PC-9 (cell line): Measurements from ENCODE around the gene UNC45B. TPM values are rescaled to one million over a fixed set of nuclear protein-coding genes. Genes with fewer than 3 reads are reported as not detected.

Experiments used
- BruUV-seq: library from RNA; stranded (reverse); fragments of 400-500 nt; replicated peaks from 2 replicates; lab custom pipeline; 2021; lab: Mats Ljungman, UMichigan
- CTCF ChIA-PET: fragments of 300-600 bp; sonication (Branson Sonifier 250); formaldehyde crosslinking; loops from one replicate; lab custom pipeline; 2022; ENCODE audit warnings: antibody characterized with exemption; lab: Charles Lee
- POLR2A ChIA-PET: fragments of 300-600 bp; sonication (Branson Sonifier 250); formaldehyde crosslinking; loops from one replicate; lab custom pipeline; 2022; ENCODE audit warnings: antibody characterized with exemption; ENCODE audit not compliant: unreplicated experiment; lab: Charles Lee
- DNase-seq, 2 experiments: peaks; one replicate each; pipeline versions ENCODE4 v3.0.0 to v3.0.0-alpha.2; 2015 to 2022; ENCODE audit warnings: mixed read lengths in 1 of 2
- H2AFZ ChIP-seq: fragments of 200-600 bp; sonication (generic); 2 replicates; pipeline ENCODE4 v1.8.1; 2017; ENCODE audit warnings: antibody characterized with exemption
- H3F3A ChIP-seq: fragments of 200-600 bp; sonication (generic); 2 replicates; pipeline ENCODE4 v1.8.1; 2017; ENCODE audit warnings: antibody characterized with exemption, mild to moderate bottlenecking, low read depth; ENCODE audit not compliant: insufficient read depth
- H3K27ac ChIP-seq: fragments of 200-600 bp; sonication (generic); 2 replicates; pipeline ENCODE4 v1.6.1; 2016; ENCODE audit warnings: mixed run types
- H3K27me3 ChIP-seq: fragments of 200-600 bp; sonication (generic); 2 replicates; pipeline ENCODE4 v1.6.1; 2016; ENCODE audit warnings: low read depth, mixed run types; ENCODE audit not compliant: insufficient read depth
- H3K36me3 ChIP-seq: fragments of 200-600 bp; sonication (generic); 2 replicates; pipeline ENCODE4 v1.6.1; 2016; ENCODE audit warnings: low read depth, mixed run types
- H3K4me1 ChIP-seq: fragments of 200-600 bp; sonication (generic); replicated peaks from 2 replicates; pipeline ENCODE4 v1.6.1; 2016; ENCODE audit warnings: mixed run types; ENCODE audit not compliant: insufficient read depth
- H3K4me2 ChIP-seq: fragments of 200-600 bp; sonication (generic); 2 replicates; pipeline ENCODE4 v1.6.1; 2017; ENCODE audit warnings: mixed run types
- H3K4me3 ChIP-seq: fragments of 200-600 bp; sonication (generic); 2 replicates; pipeline ENCODE4 v1.6.1; 2016; ENCODE audit warnings: mixed run types
- H3K79me2 ChIP-seq: fragments of 200-600 bp; sonication (generic); 2 replicates; pipeline ENCODE4 v1.6.1; 2017; ENCODE audit warnings: low read depth, mixed run types
- H3K9me2 ChIP-seq: fragments of 200-600 bp; sonication (generic); 2 replicates; pipeline ENCODE4 v1.8.1; 2017; ENCODE audit warnings: mild to moderate bottlenecking; ENCODE audit not compliant: insufficient read depth
- H3K9me3 ChIP-seq: fragments of 200-600 bp; sonication (generic); 2 replicates; pipeline ENCODE4 v1.8.1; 2016; ENCODE audit warnings: low read depth; ENCODE audit not compliant: insufficient read depth
- H4K20me1 ChIP-seq: fragments of 200-600 bp; sonication (generic); 2 replicates; pipeline ENCODE4 v1.8.1; 2017; ENCODE audit not compliant: insufficient read depth
- EZH2 ChIP-seq: fragments of 200-600 bp; sonication (generic); IDR thresholded peaks from 2 replicates; pipeline ENCODE4 v1.8.0; 2017; ENCODE audit warnings: antibody characterized with exemption, low read depth
- intact Hi-C: fragments of 100-400 bp; cut with micrococcal nuclease; formaldehyde crosslinking; loops from one replicate; pipeline ENCODE4 v1.10.0; 2022; ENCODE audit not compliant: unreplicated experiment
- total RNA-seq: library from RNA; stranded (reverse); gene quantifications from 2 replicates; pipeline ENCODE4 v1.2.3, GENCODE V29; 2021
- TF ChIP-seq, protein P1 (sequence below): fragments of 200-600 bp; sonication (generic); conservative IDR thresholded peaks from 2 replicates; pipeline ENCODE4 v1.6.1; 2017; ENCODE audit warnings: mixed run types, antibody characterized with exemption, mild to moderate bottlenecking, moderate library complexity

Gene UNC45B
- total RNA-seq, 1 experiment from 2014 or later, result not detected

GRCh38 chr17:35152421-35153140, 5.0 kb downstream of the UNC45B start:
- Histone ChIP-seq H3K36me3 (no peaks in the 10 kb centered on the region), H3F3A (no peaks in the 10 kb centered on the region), H3K27me3 (peaks cover 13% of the 10 kb centered on the region; the same call in 1 of the 2 replicates), H3K27ac (no peak overlapping the region), H3K9me2 (no peaks in the 10 kb centered on the region), H3K4me2 (no peak overlapping the region), H3K79me2 (no peaks in the 10 kb centered on the region), H4K20me1 (no peaks in the 10 kb centered on the region), H3K4me1 (no peaks in the 10 kb centered on the region), H3K9me3 (no peaks in the 10 kb centered on the region), H2AFZ (no peak overlapping the region), H3K4me3 (no peak overlapping the region)
- no TSS peak for BruUV-seq
- DNase-seq, result no peak
- intact Hi-C loops, result no loop called here
- ChIA-PET POLR2A (no interaction called here), CTCF (no interaction called here)
- TF ChIP-seq EZH2, result no peak
- TF ChIP-seq, protein P1, sequence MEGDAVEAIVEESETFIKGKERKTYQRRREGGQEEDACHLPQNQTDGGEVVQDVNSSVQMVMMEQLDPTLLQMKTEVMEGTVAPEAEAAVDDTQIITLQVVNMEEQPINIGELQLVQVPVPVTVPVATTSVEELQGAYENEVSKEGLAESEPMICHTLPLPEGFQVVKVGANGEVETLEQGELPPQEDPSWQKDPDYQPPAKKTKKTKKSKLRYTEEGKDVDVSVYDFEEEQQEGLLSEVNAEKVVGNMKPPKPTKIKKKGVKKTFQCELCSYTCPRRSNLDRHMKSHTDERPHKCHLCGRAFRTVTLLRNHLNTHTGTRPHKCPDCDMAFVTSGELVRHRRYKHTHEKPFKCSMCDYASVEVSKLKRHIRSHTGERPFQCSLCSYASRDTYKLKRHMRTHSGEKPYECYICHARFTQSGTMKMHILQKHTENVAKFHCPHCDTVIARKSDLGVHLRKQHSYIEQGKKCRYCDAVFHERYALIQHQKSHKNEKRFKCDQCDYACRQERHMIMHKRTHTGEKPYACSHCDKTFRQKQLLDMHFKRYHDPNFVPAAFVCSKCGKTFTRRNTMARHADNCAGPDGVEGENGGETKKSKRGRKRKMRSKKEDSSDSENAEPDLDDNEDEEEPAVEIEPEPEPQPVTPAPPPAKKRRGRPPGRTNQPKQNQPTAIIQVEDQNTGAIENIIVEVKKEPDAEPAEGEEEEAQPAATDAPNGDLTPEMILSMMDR, result no peak

DNA sequence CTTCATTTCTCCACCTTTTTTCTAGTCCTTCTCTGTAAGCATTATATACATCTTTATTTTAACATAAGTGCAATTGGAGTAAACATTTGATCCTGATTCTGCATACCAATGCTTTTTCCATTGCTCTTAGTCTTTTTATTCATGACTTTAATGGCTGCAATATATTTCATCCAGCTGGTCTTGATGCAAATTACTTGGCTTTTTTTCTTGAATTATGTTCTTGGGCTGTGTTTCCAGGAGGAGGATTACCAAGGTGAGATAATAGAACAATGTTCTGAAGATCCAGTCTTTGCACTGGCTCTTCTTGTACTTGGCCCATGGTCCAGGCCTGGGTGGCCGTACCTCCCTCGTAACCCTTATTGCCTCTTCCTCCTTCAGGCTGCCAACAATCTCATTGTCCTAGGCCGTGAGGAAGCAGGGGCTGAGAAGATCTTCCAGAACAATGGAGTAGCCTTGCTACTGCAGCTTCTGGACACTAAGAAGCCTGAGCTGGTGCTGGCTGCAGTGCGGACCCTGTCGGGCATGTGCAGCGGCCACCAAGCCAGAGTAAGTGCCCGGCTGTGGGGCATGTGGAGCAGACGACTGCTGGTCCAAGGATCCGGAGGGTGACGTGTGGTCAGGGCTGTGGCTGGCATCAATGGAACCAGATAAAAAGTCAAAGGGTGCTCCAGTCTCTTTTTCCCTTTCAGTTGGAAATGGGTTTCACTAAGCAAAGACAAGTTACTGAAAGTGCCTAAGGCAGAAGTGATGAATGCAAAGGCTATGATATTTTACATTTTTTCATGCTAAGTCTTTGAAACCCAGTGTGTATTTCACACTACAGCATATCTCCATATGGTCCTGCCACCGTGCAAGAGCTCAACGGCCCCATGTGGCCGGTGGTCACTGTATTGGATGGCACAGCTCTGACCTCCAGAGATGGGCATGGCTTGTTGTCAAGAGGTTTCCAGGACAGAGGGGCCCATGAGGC, 6.9 kb downstream of the UNC45B start:
- no TSS peak for BruUV-seq
- no peaks in the 10 kb centered on the region for H3K9me3 ChIP-seq
- no peak for DNase-seq
- POLR2A ChIA-PET, result no interaction called here
- H4K20me1 ChIP-seq, result no peaks in the 10 kb centered on the region
- H3K4me2 ChIP-seq, result no peak overlapping the region
- no peaks in the 10 kb centered on the region for H3K36me3 ChIP-seq
- H3F3A ChIP-seq, result no peaks in the 10 kb centered on the region
- TF ChIP-seq, protein P1, result no peak
- TF ChIP-seq EZH2, result no peak
- no peak overlapping the region for H3K4me3 ChIP-seq
- H3K79me2 ChIP-seq, result no peaks in the 10 kb centered on the region
- H3K4me1 ChIP-seq, result no peaks in the 10 kb centered on the region
- H3K9me2 ChIP-seq, result no peaks in the 10 kb centered on the region
- intact Hi-C loops, result no loop called here
- no peak overlapping the region for H3K27ac ChIP-seq
- H2AFZ ChIP-seq, result no peak overlapping the region
- H3K27me3 ChIP-seq, result peaks cover 16% of the 10 kb centered on the region
- CTCF ChIA-PET, result no interaction called here

DNA sequence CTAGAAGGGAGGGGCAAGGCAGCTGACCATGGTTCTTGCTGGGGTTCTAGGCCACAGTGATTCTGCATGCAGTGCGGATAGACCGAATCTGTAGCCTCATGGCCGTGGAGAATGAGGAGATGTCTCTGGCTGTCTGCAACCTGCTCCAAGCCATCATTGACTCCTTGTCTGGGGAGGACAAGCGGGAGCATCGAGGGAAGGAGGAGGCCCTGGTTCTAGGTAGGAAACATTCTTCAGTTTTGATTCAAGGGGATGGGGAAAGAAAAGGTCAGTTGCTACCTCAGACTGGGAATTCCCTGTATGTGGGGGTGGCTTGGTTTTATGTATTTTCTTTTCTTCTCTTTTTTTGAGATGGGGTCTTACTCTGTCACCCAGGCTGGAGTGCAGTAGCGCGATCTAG, 7.6 kb downstream of the UNC45B start:
- CTCF ChIA-PET, result no interaction called here
- no peaks in the 10 kb centered on the region for H3K4me1 ChIP-seq
- no peaks in the 10 kb centered on the region for H4K20me1 ChIP-seq
- no peak overlapping the region for H3K4me2 ChIP-seq
- no peaks in the 10 kb centered on the region for H3F3A ChIP-seq
- intact Hi-C loops, result no loop called here
- no peak overlapping the region for H3K27ac ChIP-seq
- H2AFZ ChIP-seq, result no peak overlapping the region
- H3K4me3 ChIP-seq, result no peak overlapping the region
- peaks cover 24% of the 10 kb centered on the region for H3K27me3 ChIP-seq
- no peaks in the 10 kb centered on the region for H3K9me3 ChIP-seq
- no peaks in the 10 kb centered on the region for H3K36me3 ChIP-seq
- H3K9me2 ChIP-seq, result no peaks in the 10 kb centered on the region
- BruUV-seq, result no TSS peak
- no peaks in the 10 kb centered on the region for H3K79me2 ChIP-seq
- POLR2A ChIA-PET, result no interaction called here
- TF ChIP-seq, protein P1, result no peak
- no peak for TF ChIP-seq EZH2
- no peak for DNase-seq
